Loucy (cell line): ENCODE results near the gene VAV3.

Source experiments
- H2AFZ ChIP-seq: fragments of 200-600 bp; sonication (generic); 2 replicates; pipeline ENCODE4 v1.6.0; 2016; ENCODE audit warnings: antibody characterized with exemption, mild to moderate bottlenecking, low read length, moderate library complexity
- H3F3A ChIP-seq: fragments of 200-600 bp; 2 replicates; pipeline ENCODE4 v1.6.0; 2016; ENCODE audit warnings: antibody characterized with exemption, low read depth, mild to moderate bottlenecking
- H3K27me3 ChIP-seq: fragments of 200-600 bp; sonication (generic); 2 replicates; pipeline ENCODE4 v1.6.1; 2014; ENCODE audit warnings: low read length, mild to moderate bottlenecking; ENCODE audit not compliant: insufficient read depth, poor library complexity, severe bottlenecking
- H3K36me3 ChIP-seq: fragments of 200-600 bp; sonication (generic); 2 replicates; pipeline ENCODE4 v1.6.1; 2016; ENCODE audit warnings: low read length; ENCODE audit not compliant: insufficient read depth
- H3K4me1 ChIP-seq: fragments of 200-600 bp; sonication (generic); 2 replicates; pipeline ENCODE4 v1.5.1; 2014; ENCODE audit warnings: low read length, mild to moderate bottlenecking; ENCODE audit not compliant: insufficient read depth, poor library complexity, severe bottlenecking
- H3K4me2 ChIP-seq: fragments of 200-600 bp; sonication (generic); 2 replicates; pipeline ENCODE4 v1.6.0; 2014; ENCODE audit warnings: antibody characterized with exemption, low read length, low read depth, mild to moderate bottlenecking; ENCODE audit not compliant: poor library complexity, severe bottlenecking
- H3K4me3 ChIP-seq: fragments of 200-600 bp; sonication (generic); 2 replicates; pipeline ENCODE4 v1.5.1; 2014; ENCODE audit warnings: low read length, mild to moderate bottlenecking, mixed read lengths; ENCODE audit not compliant: poor library complexity, severe bottlenecking
- H3K79me2 ChIP-seq: fragments of 200-600 bp; sonication (generic); 2 replicates; pipeline ENCODE4 v1.6.1; 2014; ENCODE audit warnings: low read length; ENCODE audit not compliant: insufficient read depth
- H3K9ac ChIP-seq: fragments of 200-600 bp; sonication (generic); 2 replicates; pipeline ENCODE4 v1.6.0; 2014; ENCODE audit warnings: mild to moderate bottlenecking, low read depth, low read length, moderate library complexity; ENCODE audit not compliant: poor library complexity, severe bottlenecking
- H3K9me2 ChIP-seq: fragments of 200-600 bp; sonication (generic); replicated peaks from 2 replicates; pipeline ENCODE4 v1.6.1; 2016; ENCODE audit warnings: low read depth, low read length, mixed read lengths
- H3K9me3 ChIP-seq: fragments of 200-600 bp; sonication (generic); 2 replicates; pipeline ENCODE4 v1.6.1; 2014; ENCODE audit warnings: mild to moderate bottlenecking, antibody characterized with exemption, low read length, low read depth; ENCODE audit not compliant: insufficient read depth
- H4K20me1 ChIP-seq: fragments of 200-600 bp; sonication (generic); 2 replicates; pipeline ENCODE4 v1.6.0; 2014; ENCODE audit warnings: antibody characterized with exemption, low read length, mild to moderate bottlenecking; ENCODE audit not compliant: insufficient read depth, poor library complexity, severe bottlenecking
- CTCF ChIP-seq: fragments of 200-600 bp; sonication (generic); conservative IDR thresholded peaks from 2 replicates; pipeline ENCODE4 v1.5.1; 2014; ENCODE audit warnings: mild to moderate bottlenecking, antibody characterized with exemption, low read length
- EZH2phosphoT487 ChIP-seq: fragments of 200-600 bp; IDR thresholded peaks from 2 replicates; pipeline ENCODE4 v1.6.1; 2018; ENCODE audit warnings: antibody characterized with exemption, mild to moderate bottlenecking, moderate library complexity, borderline replicate concordance

The VAV3 gene

GRCh38 chr1:107824946-107825345 lies 140.0 kb downstream of the VAV3 start:
- Histone ChIP-seq H3K27me3 (no peaks in the 10 kb centered on the region), H3K79me2 (peaks cover 83% of the 10 kb centered on the region), H3K9me3 (peaks cover 8% of the 10 kb centered on the region; the same call in 1 of the 2 replicates), H3K4me3 (no peak overlapping the region), H3K36me3 (peaks cover 32% of the 10 kb centered on the region; the same call in 1 of the 2 replicates), H3K9me2 (no peaks in the 10 kb centered on the region), H3K9ac (no peak overlapping the region), H3F3A (peaks cover 16% of the 10 kb centered on the region), H4K20me1 (peaks cover 69% of the 10 kb centered on the region), H3K4me1 (peaks cover 60% of the 10 kb centered on the region), H3K4me2 (no peak overlapping the region), H2AFZ (no peak overlapping the region)
- no peak for TF ChIP-seq EZH2phosphoT487
- TF ChIP-seq CTCF = no peak

GRCh38 chr1:107821340-107821739 lies 143.6 kb downstream of the VAV3 start:
- H3K4me3 ChIP-seq = no peak overlapping the region
- no peak overlapping the region for H2AFZ ChIP-seq
- no peak overlapping the region for H3K9ac ChIP-seq
- peaks cover 8% of the 10 kb centered on the region; the same call in 1 of the 2 replicates for H3K9me3 ChIP-seq
- H4K20me1 ChIP-seq = peaks cover 73% of the 10 kb centered on the region
- no peak overlapping the region for H3K4me2 ChIP-seq
- peaks cover 4% of the 10 kb centered on the region; the same call in 1 of the 2 replicates for H3F3A ChIP-seq
- H3K79me2 ChIP-seq = peaks cover 94% of the 10 kb centered on the region
- no peaks in the 10 kb centered on the region for H3K9me2 ChIP-seq
- H3K27me3 ChIP-seq = no peaks in the 10 kb centered on the region
- H3K4me1 ChIP-seq = peaks cover 56% of the 10 kb centered on the region
- H3K36me3 ChIP-seq = peaks cover 32% of the 10 kb centered on the region; the same call in 1 of the 2 replicates
- TF ChIP-seq CTCF = no peak
- no peak for TF ChIP-seq EZH2phosphoT487

GRCh38 chr1:107820801-107821200 lies 144.2 kb downstream of the VAV3 start:
- Histone ChIP-seq H3K4me3 (no peak overlapping the region), H3K27me3 (no peaks in the 10 kb centered on the region), H3F3A (peaks cover 4% of the 10 kb centered on the region; the same call in 1 of the 2 replicates), H3K9me2 (no peaks in the 10 kb centered on the region), H3K36me3 (peaks cover 32% of the 10 kb centered on the region; the same call in 1 of the 2 replicates), H3K79me2 (peaks cover 94% of the 10 kb centered on the region), H3K9me3 (peaks cover 8% of the 10 kb centered on the region; the same call in 1 of the 2 replicates), H3K4me1 (peaks cover 51% of the 10 kb centered on the region), H2AFZ (no peak overlapping the region), H3K4me2 (no peak overlapping the region), H4K20me1 (peaks cover 73% of the 10 kb centered on the region), H3K9ac (no peak overlapping the region)
- no peak for TF ChIP-seq CTCF
